AG04449 (cell line): ENCODE measurements around the gene CCR5.

ENCODE experiments used
- CTCF ChIA-PET: fragments of 350-600 bp; formaldehyde crosslinking; extraction: SDS; loops from one replicate; lab custom pipeline; 2021; ENCODE audit warnings: antibody characterized with exemption; lab: Yijun Ruan, JAX
- POLR2A ChIA-PET: fragments of 400-600, 350-600 bp; formaldehyde crosslinking; extraction: SDS; loops from one replicate; lab custom pipeline; 2020; ENCODE audit warnings: antibody characterized with exemption, inconsistent platforms; lab: Yijun Ruan, JAX
- DNase-seq: peaks from one replicate; pipeline ENCODE4 v3.0.0-alpha.2; 2010; ENCODE audit warnings: low read depth, low spot score
- H3K4me3 ChIP-seq: 2 replicates; pipeline ENCODE4 v1.5.1; 2011; ENCODE audit warnings: low read depth, mild to moderate bottlenecking, control low read depth, low read length
- CTCF ChIP-seq: IDR thresholded peaks from one replicate; pipeline ENCODE4 v1.5.1; 2011; ENCODE audit warnings: mild to moderate bottlenecking, moderate library complexity, low read length, control low read depth, inconsistent platforms; ENCODE audit not compliant: insufficient read depth; ENCODE audit errors: missing control alignments

The CCR5 gene

GRCh38 chr3:46412786-46413298 is 42.1 kb downstream of the CCR5 start:
- POLR2A ChIA-PET = no interaction called here
- no peak for DNase-seq
- TF ChIP-seq CTCF = no peak
- H3K4me3 ChIP-seq = no peak overlapping the region
- CTCF ChIA-PET = interaction anchor here (0.7 kb wide), 1 partner anchor 334 kb away, joined by 3 read pairs; no protein-coding TSS in a partner anchor

GRCh38 chr3:46413951-46414350 is 43.2 kb downstream of the CCR5 start:
- no peak for DNase-seq
- ChIA-PET POLR2A (no interaction called here), CTCF (no interaction called here)
- no peak overlapping the region for H3K4me3 ChIP-seq
- no peak for TF ChIP-seq CTCF

DNA sequence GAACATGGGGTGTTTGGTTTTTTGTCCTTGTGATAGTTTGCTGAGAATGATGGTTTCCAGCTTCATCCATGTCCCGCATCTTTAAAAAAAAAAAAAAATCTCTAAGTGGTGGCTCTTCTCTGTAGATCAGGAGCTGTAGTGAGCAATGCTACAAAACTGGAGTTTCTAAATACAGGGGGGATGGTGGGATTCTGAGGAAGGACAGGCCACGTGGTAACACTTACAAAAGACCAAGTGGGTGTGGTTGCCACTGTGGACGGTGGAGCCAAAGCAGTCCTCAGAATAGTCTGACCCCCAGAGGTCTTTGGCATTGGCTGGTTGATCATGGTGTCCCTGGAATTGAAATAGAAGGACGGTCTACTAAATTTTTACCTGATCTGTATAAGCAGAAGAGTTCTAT is 44.0 kb downstream of the CCR5 start:
- no peak for TF ChIP-seq CTCF
- CTCF ChIA-PET = no interaction called here
- DNase-seq = no peak
- H3K4me3 ChIP-seq = no peak overlapping the region
- POLR2A ChIA-PET = no interaction called here

DNA sequence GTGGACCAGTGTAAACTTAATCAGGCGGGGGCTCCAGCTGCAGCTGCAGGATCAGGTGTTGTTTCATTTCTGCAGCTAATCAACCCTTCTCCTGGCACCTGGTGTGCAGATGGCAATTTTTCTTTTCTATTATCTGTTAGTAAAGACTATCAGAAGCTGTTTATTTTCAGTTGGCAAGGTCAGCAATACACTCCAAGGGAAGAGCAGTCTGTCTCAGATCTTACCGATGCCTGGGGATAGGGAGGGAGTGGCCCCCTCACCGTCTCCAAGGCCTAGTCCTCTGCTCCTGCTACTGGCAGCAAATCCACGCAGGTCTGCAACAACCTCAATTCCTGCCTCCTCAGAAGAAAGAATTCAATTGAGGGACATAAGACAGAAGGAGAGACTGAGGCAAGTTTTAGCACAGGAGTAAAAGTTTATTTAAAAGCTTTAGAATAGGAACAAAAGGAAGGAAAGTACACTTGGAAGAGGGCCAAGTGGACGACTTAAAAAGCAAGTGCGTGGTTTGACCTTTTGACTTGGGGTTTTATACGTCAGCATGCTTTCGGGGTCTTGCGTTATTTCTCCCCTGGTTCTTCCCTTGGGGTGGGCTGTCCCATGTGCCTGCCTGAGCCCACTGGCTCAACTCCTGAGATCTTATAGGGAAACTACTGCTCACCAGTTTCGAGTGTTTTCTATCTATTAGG is 45.5 kb downstream of the CCR5 start:
- no peak for TF ChIP-seq CTCF
- ChIA-PET CTCF (interaction anchor here (1.1 to 1.2 kb wide), 3 partner anchors 9 to 71 kb away, joined by 3 to 4 read pairs (median 3); no protein-coding TSS in a partner anchor), POLR2A (no interaction called here)
- no peak overlapping the region for H3K4me3 ChIP-seq
- no peak for DNase-seq

DNA sequence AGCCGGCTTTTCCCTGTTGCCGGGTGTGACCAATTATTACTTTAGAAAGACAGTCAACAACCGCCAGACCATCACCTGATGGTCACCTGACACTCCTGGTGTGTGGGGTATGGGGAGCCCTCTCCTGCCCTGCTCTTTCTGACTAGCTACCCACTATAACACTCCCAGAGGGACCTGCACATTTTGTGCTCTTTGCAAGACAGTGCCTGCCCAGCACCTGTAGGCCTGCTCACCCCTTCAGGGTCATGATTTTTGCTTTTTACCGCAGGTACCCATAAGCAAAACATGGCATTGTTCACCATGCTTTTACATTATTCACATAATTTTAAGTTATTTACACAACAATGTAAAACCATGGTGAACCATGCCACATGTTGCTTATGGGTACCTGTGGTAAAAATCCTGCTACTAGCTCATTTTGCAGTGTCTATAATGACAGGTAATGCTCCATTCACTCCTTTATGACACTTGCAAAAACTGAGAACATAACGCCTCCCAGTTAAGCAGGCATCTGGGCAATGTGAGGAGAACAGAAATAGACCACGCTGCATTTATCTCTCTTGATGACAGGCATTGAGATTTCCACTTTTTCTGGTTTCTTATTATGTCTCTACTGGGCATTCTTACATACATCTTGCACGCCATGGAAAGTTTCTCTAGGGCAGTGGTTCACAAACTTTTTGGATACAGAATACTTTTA is 46.2 kb downstream of the CCR5 start:
- TF ChIP-seq CTCF = no peak
- no peak for DNase-seq
- POLR2A ChIA-PET = no interaction called here
- CTCF ChIA-PET = interaction anchor here (1.1 to 1.2 kb wide), 2 partner anchors 27 to 70 kb away, joined by 3 to 4 read pairs; no protein-coding TSS in a partner anchor
- H3K4me3 ChIP-seq = no peak overlapping the region
